ENCODE measurements around the gene PRR29.

- TF ChIP-seq, protein P1, sequence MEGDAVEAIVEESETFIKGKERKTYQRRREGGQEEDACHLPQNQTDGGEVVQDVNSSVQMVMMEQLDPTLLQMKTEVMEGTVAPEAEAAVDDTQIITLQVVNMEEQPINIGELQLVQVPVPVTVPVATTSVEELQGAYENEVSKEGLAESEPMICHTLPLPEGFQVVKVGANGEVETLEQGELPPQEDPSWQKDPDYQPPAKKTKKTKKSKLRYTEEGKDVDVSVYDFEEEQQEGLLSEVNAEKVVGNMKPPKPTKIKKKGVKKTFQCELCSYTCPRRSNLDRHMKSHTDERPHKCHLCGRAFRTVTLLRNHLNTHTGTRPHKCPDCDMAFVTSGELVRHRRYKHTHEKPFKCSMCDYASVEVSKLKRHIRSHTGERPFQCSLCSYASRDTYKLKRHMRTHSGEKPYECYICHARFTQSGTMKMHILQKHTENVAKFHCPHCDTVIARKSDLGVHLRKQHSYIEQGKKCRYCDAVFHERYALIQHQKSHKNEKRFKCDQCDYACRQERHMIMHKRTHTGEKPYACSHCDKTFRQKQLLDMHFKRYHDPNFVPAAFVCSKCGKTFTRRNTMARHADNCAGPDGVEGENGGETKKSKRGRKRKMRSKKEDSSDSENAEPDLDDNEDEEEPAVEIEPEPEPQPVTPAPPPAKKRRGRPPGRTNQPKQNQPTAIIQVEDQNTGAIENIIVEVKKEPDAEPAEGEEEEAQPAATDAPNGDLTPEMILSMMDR (IDR thresholded peaks at IDR 0.05), result no peak
- TF ChIP-seq POLR2A (IDR thresholded peaks at IDR 0.05), result no peak
Observed at GRCh38 chr17:64036198-64036922, 38.2 kb downstream of the PRR29 start.
